K562 (cell line): Measurements from ENCODE around the gene PTOV1. TPM values are rescaled to one million over a fixed set of nuclear protein-coding genes. Genes with fewer than 3 reads are reported as not detected.

Experiments
- AFF1 ChIP-seq, 2 experiments: fragments of 450-650 bp; IDR thresholded peaks; 2 replicates each; pipeline ENCODE4 v1.6.1; 2018; ENCODE audit warnings: mild to moderate bottlenecking in 2 of 2, low read depth in 1 of 2; ENCODE audit not compliant: partially characterized antibody in 2 of 2
- COPS2 ChIP-seq: fragments of 450-650 bp; conservative IDR thresholded peaks from 2 replicates; pipeline ENCODE4 v1.6.1; 2016; ENCODE audit warnings: mild to moderate bottlenecking, moderate library complexity
- DDX20 ChIP-seq: fragments of 450-650 bp; IDR thresholded peaks from 2 replicates; pipeline ENCODE4 v1.6.1; 2016; ENCODE audit warnings: missing genetic modification characterization, low read depth, mild to moderate bottlenecking, missing compliant biosample characterization, moderate library complexity
- EZH2 ChIP-seq: IDR thresholded peaks from 2 replicates; pipeline ENCODE4 v1.6.1; 2012; ENCODE audit warnings: low read depth, mild to moderate bottlenecking, inconsistent platforms, low read length, borderline replicate concordance
- GABPB2 ChIP-seq: fragments of 250-450 bp; sonication (Bioruptor Pico); conservative IDR thresholded peaks from 2 replicates; pipeline ENCODE4 v1.5.1; 2021; ENCODE audit warnings: mild to moderate bottlenecking
- GATAD2B ChIP-seq: fragments of 450-650 bp; IDR thresholded peaks from 2 replicates; pipeline ENCODE4 v1.6.1; 2017; ENCODE audit warnings: mild to moderate bottlenecking, borderline replicate concordance
- HEY1 ChIP-seq: fragments of 250-450 bp; sonication (Bioruptor Pico); IDR thresholded peaks from 2 replicates; pipeline ENCODE4 v1.5.0; 2020; ENCODE audit warnings: mild to moderate bottlenecking, moderate library complexity, borderline replicate concordance
- NKRF ChIP-seq: fragments of 450-650 bp; IDR thresholded peaks from 2 replicates; pipeline ENCODE4 v1.6.1; 2016; ENCODE audit warnings: borderline replicate concordance
- SMARCA5 ChIP-seq: fragments of 450-650 bp; IDR thresholded peaks from 2 replicates; pipeline ENCODE4 v1.6.1; 2016
- SMC3 ChIP-seq: conservative IDR thresholded peaks from 2 replicates; pipeline ENCODE4 v1.6.1; 2011; ENCODE audit warnings: low read depth, low read length, improper control_type of control experiment; ENCODE audit not compliant: insufficient read depth
- TCFL5 ChIP-seq: fragments of 250-450 bp; sonication (Bioruptor Pico); conservative IDR thresholded peaks from 2 replicates; pipeline ENCODE4 v1.6.1; 2021; ENCODE audit warnings: mild to moderate bottlenecking, moderate library complexity, matching md5 sums
- TSC22D4 ChIP-seq: fragments of 450-650 bp; IDR thresholded peaks from 2 replicates; pipeline ENCODE4 v1.6.1; 2016; ENCODE audit warnings: missing genetic modification characterization, missing biosample characterization, control low read depth
- XRCC5 ChIP-seq: fragments of 200-400 bp; formaldehyde crosslinking; IDR thresholded peaks from 2 replicates; pipeline ENCODE4 v1.6.1; 2017; ENCODE audit warnings: low read depth, mild to moderate bottlenecking, low read length
- ZBTB7A ChIP-seq: IDR thresholded peaks from 2 replicates; pipeline ENCODE4 v1.6.1; 2011; ENCODE audit warnings: low read depth, mild to moderate bottlenecking, low read length, moderate library complexity, borderline replicate concordance; ENCODE audit not compliant: control insufficient read depth
- ZKSCAN1 ChIP-seq: fragments of 150-350 bp; IDR thresholded peaks from 2 replicates; pipeline ENCODE4 v1.6.1; 2016; ENCODE audit warnings: low read depth, low read length
- ZNF121 ChIP-seq: sonication (generic); formaldehyde crosslinking; conservative IDR thresholded peaks from 2 replicates; pipeline ENCODE4 v1.8.0; 2022; ENCODE audit warnings: missing genetic modification reagents
- ZNF280B ChIP-seq: fragments of 250-450 bp; sonication (Bioruptor Pico); IDR thresholded peaks from 2 replicates; pipeline ENCODE4 v1.5.1; 2021; ENCODE audit warnings: mild to moderate bottlenecking
- ZNF717 ChIP-seq: fragments of 250-450 bp; sonication (Bioruptor Pico); IDR thresholded peaks from 2 replicates; pipeline ENCODE4 v1.5.0; 2021
- ZNF830 ChIP-seq: fragments of 250-450 bp; sonication (Bioruptor Pico); IDR thresholded peaks from 2 replicates; pipeline ENCODE4 v1.5.0; 2021; ENCODE audit warnings: mild to moderate bottlenecking
- polyA plus RNA-seq, 8 experiments: library from polyadenylated mRNA; depleted of rRNA in 4 of 8; stranded (reverse) in 5 of 8; unstranded in 3 of 8; fragments of >200 nt; fragmentation: Nextera tagmentation in 2 of 8; fragmentation: Illumina TruSeq in 1 of 8; extraction: Ambion mirVana in 2 of 8; extraction: Trizol in 1 of 8; gene quantifications; 2 replicates each; pipeline versions ENCODE4 v1.2.1 to v1.2.3, GENCODE V29; 2011 to 2014; ENCODE audit warnings: inconsistent platforms in 1 of 8, missing spikeins in 1 of 8
- total RNA-seq, 7 experiments: library from RNA; depleted of rRNA in 6 of 7; stranded (reverse); fragments of >200 nt in 6 of 7; fragmentation: Illumina TruSeq in 2 of 7; extraction: Trizol in 2 of 7; gene quantifications; 2 replicates each; pipeline versions ENCODE4 v1.2.1 to v1.2.3, GENCODE V29; 2011 to 2021; ENCODE audit warnings: low replicate concordance in 1 of 7

PTOV1 gene
- total and polyA plus RNA-seq, 9 of the 15 experiments (the other 6 are each of a cell fraction or from before 2014, with no cell fraction given) = 4.9 to 169 (median 43.5) TPM

- TF ChIP-seq NKRF (peak; percentile 71; the same call in 1 of the 2 replicates), ZNF280B (CRISPR knock-in tag) (no peak), GATAD2B (peak; percentile 71; the same call in 1 of the 2 replicates), ZNF717 (CRISPR knock-in tag) (0 out of 2 replicates have a peak, but pooled peaks have one; percentile 26), GABPB2 (no peak), DDX20 (no peak), XRCC5 (no peak; the same call in 1 of the 2 replicates), ZKSCAN1 (no peak), HEY1 (CRISPR knock-in tag) (no peak), ZNF830 (no peak), TCFL5 (no peak), COPS2 (no peak), AFF1 (IDR thresholded peaks at IDR 0.05; ENCODE audit: low read depth in 1 of 2, partially characterized antibody in 2 of 2) (peak; percentile 16 to 84), ZNF121 (CRISPR knock-in tag) (no peak), SMARCA5 (no peak), EZH2 (no peak), ZBTB7A (peak; percentile 93), TSC22D4 (tag) (no peak), SMC3 (peak; percentile 14; the same call in 1 of the 2 replicates)
Observed at GRCh38 chr19:49850487-49851342, at the start of gene PTOV1 (continued).
